ENCODE results near the gene CMIP.

The CMIP gene

GRCh38 chr16:81693041-81693743 is 248.6 kb downstream of the CMIP start:
- DNase-seq: no peak

GRCh38 chr16:81693744-81694303 is 249.2 kb downstream of the CMIP start:
- DNase-seq: no peak

GRCh38 chr16:81694494-81695280 is 250.1 kb downstream of the CMIP start:
- DNase-seq: no peak

- DNase-seq: no peak
Observed at GRCh38 chr16:81695321-81696165, 250.9 kb downstream of the CMIP start.

GRCh38 chr16:81696166-81696960 is 251.8 kb downstream of the CMIP start:
- no peak for DNase-seq

GRCh38 chr16:81696961-81697615 is 252.5 kb downstream of the CMIP start:
- DNase-seq: peak; percentile 71

- peak; percentile 7 for DNase-seq
Observed at GRCh38 chr16:81697616-81698309, 253.2 kb downstream of the CMIP start.

GRCh38 chr16:81698310-81698641 is 253.7 kb downstream of the CMIP start:
- DNase-seq: no peak

GRCh38 chr16:81699596-81699995 is 255.0 kb downstream of the CMIP start:
- no peak for DNase-seq

- no peak for DNase-seq
Observed at GRCh38 chr16:81700071-81700779, 255.6 kb downstream of the CMIP start.

GRCh38 chr16:81700780-81701165 is 256.2 kb downstream of the CMIP start:
- no peak for DNase-seq

- DNase-seq: no peak
Observed at GRCh38 chr16:81701296-81701970, 256.8 kb downstream of the CMIP start.

- DNase-seq: no peak
Observed at GRCh38 chr16:81702506-81702905, 257.9 kb downstream of the CMIP start.

- peak; percentile 31 for DNase-seq
Observed at GRCh38 chr16:81703177-81704155, 258.9 kb downstream of the CMIP start.

- DNase-seq: no peak
Observed at GRCh38 chr16:81705261-81705660, 260.7 kb downstream of the CMIP start.

- DNase-seq: no peak
Observed at GRCh38 chr16:81706327-81707295, 262.0 kb downstream of the CMIP start.
